GM12891 (cell line): ENCODE results near the gene PXMP2.
A peak's percentile ranks its signal among the peaks of the same experiment; 100 is the strongest.

Experiments
- DNase-seq: peaks from one replicate; pipeline ENCODE4 v3.0.0; 2011; ENCODE audit warnings: low spot score; ENCODE audit not compliant: insufficient read length
- FAIRE-seq: peaks from 2 replicates; lab custom pipeline; 2011; peaks lifted over from hg19 to GRCh38; lab: Jason Lieb, UNC
- PAX5 ChIP-seq: IDR thresholded peaks from 2 replicates; pipeline ENCODE4 v1.6.1; 2011; ENCODE audit warnings: low read length, moderate library complexity, mild to moderate bottlenecking; ENCODE audit not compliant: insufficient read depth, severe bottlenecking
- POLR2A ChIP-seq: IDR thresholded peaks from 2 replicates; pipeline ENCODE4 v1.6.1; 2011; ENCODE audit warnings: low read depth, low read length, control low read depth
- POLR2AphosphoS5 ChIP-seq: IDR thresholded peaks from 2 replicates; pipeline ENCODE4 v1.6.1; 2011; ENCODE audit warnings: low read depth, low read length, control low read depth
- POU2F2 ChIP-seq: IDR thresholded peaks from 2 replicates; pipeline ENCODE4 v1.6.1; 2011; ENCODE audit warnings: low read depth, mild to moderate bottlenecking, control low read depth, low read length, moderate library complexity
- SPI1 ChIP-seq: IDR thresholded peaks from 2 replicates; pipeline ENCODE4 v1.6.1; 2011; ENCODE audit warnings: low read depth, low read length, control low read depth
- TAF1 ChIP-seq: IDR thresholded peaks from 2 replicates; pipeline ENCODE4 v1.6.1; 2011; ENCODE audit warnings: low read depth, low read length, control low read depth

PXMP2 gene

DNA sequence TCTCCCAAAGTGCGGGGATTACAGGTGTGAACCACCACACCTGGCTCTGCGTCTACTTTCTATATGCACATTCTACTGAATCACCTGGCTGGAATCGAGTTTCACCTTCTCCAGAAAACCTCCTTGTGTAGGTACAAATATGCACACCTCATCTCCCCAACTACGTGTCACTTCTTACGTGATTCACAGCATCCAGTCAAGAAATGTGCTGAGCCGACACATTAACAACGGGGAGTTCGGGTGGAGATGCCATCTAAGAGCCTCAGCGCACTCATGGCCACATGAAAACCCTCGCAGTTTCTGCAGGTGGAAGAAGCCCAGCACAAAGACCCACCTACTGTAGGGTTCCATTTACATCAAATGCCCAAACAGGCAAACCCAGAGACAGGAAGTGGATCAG lies 39.5 kb upstream of the PXMP2 start:
- FAIRE-seq (no peak), DNase-seq (no peak)
- TF ChIP-seq PAX5 (no peak), TAF1 (no peak), POLR2AphosphoS5 (no peak), POLR2A (no peak), POU2F2 (no peak), SPI1 (no peak)

DNA sequence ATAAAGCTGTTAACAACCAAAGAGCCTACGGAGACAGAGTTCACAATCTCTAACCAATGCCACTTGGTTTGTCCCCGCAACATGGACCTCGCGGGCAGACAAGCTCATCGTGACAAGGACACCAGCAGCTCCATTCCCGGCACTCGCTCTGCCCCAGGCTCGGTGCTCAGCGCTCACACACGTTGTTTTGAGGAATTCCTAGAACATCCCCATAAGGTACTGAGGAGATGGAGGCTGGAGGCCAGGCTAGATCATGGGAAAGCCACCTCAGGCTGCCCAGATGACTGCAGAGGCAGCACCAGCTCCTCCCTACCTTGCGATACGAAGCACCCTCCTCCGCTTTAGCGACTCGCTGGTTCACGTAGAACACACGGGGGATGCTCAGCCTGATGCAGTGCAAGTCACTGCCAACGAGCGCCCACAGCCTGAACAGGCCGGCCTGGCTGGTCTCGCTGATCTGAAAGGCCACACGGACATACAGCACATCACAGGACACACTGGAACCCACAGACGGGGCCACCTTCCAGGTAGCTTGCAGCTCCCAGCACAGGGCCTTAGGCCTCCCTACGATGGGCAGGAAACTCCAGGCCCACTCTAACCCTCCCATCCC lies 38.7 kb upstream of the PXMP2 start:
- TF ChIP-seq POLR2AphosphoS5, result no peak
- no peak for TF ChIP-seq SPI1
- FAIRE-seq (no peak), DNase-seq (no peak)

DNA sequence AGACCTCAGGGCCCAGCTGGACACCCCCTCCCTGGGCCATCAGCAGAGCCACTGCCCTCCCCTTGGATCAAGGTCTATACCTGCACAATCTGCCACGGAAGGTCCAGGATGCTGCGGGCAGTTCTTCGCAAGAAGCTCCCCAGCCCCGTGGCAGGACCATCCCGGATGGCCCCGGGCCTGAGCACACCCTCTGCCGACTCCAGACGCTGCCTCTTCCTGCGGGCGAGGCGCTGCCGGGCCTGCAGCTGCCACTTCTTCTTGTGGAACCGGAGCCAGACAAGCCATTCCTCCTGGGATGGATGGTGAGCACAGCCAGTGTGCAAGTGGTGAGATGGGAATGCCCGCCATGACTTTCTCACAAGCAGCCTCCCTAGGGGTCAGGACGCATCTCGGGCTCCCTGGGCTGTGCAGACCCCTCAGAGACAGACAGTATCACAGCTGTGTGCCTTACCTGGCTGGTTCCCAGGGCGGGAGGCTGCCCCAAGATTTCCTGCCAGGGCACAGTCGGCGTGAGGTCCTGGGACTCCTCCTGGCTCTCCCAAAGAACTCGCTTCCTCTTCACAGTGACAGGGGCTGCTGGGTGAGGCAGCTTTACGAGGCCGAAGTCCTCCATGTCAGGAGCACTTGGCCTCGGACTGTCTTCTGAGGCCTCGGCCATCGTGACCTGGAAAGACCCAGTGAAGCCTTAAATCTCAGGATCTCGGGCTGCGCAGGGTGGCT lies 38.0 kb upstream of the PXMP2 start:
- no peak for FAIRE-seq
- no peak for DNase-seq
- TF ChIP-seq POU2F2 (no peak), POLR2A (no peak), TAF1 (no peak), SPI1 (no peak), POLR2AphosphoS5 (0 out of 2 replicates have a peak, but pooled peaks have one; percentile 25), PAX5 (no peak)

DNA sequence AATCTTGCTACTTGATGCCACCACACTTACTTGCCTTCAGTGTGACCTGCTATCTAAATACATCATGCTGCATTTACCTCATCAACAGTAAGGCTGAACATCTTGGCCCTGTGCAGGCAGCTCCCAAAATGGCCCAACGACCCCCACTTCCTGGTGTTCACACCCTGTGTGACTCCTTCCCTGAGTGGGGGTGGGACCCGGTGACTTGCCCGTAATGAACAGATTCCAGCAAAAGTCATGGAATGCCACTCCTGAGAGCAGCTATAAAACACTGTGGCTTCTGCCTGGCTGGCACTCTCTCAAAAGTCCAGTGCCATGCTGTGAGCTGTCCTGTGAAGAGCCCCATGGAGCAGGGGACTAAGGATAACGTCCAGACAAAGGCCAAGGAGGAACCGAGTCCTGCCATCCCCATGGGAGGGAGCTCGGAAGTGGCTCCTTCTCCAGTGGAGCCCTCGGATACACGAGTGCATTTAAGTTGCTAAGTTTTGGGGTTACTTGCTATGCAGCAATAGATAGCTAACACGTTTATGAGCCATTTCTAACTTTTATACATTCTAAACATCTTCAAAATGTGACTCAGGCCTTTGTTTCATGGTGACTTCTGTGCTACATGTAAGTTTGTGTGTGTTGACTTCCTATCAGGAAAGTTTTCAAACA lies 35.8 kb upstream of the PXMP2 start:
- FAIRE-seq (no peak), DNase-seq (no peak)
- TF ChIP-seq POLR2A (no peak), PAX5 (no peak)

DNA sequence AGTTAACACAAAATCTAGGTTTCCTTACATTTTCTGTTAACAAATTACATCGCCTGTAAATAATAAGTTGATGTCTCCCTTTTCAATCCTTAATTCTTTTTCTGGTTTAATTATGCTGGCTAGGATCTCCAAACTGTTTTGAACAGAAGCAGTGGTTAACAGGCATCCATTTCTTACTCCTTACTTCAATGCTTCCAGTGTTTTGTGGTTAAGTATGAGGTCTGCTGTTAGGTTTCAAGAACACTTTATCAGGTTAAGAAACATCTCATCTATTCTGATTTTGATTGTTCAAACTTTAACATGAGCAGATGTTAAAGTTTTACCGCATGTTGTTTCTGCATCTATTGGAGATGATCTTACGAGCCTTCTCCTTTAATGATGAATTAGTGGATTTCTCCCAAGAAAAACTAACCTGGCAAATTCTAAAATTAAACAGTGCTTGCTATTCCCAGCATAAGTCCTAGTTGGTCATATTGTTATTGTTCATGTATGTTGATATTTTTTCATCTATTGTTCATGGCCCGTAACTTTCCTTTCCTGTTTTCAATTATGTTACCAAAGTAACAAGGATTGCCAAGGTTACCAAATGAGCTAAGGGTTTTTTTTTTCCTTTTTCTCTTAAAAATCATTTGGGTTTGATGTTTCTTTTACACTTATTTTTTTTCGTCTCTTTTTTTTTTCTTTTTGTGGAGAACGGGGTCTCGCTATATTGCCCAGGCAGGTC lies 33.7 kb upstream of the PXMP2 start:
- no peak for FAIRE-seq
- DNase-seq, result no peak
- no peak for TF ChIP-seq POU2F2
- no peak for TF ChIP-seq POLR2AphosphoS5
- TF ChIP-seq TAF1, result no peak
- no peak for TF ChIP-seq SPI1
- no peak for TF ChIP-seq POLR2A
- TF ChIP-seq PAX5, result no peak

DNA sequence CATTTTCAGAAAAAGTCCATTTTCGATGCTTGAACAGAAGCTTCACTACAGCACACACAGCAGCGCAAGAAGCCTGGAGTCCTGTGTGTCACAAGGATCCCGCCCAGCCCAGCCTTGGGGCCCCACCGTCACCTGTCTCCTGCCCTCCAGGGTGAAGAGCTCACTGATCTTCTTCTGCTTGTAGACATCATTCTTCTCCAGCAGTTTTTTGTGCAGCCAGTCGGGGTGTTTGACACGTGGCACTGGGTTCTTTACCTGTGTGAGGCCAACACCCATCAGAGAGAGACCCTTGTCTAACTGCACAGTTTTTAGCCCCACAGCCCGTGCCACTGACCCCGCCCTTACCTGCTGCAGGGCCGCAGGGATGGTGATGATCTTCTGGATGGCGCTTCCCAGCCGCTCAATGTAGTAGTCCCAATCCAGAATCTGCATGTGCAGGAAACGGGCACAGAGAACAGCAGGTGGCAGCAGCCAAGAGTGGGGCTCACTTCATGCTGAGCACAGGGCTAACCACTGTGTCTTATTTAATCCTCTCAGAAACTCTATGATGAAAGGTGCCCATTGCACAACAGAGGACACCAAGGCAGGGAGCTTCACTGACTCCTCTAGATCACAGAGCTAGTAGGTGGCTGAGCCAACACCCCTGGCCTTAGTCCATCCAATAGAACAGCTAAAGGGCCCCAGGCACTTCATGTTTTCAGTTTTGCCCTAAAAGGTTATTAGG lies 30.2 kb upstream of the PXMP2 start:
- DNase-seq (no peak), FAIRE-seq (no peak)
- TF ChIP-seq POLR2AphosphoS5 (no peak), TAF1 (no peak), PAX5 (no peak), POU2F2 (no peak), POLR2A (no peak), SPI1 (no peak)

DNA sequence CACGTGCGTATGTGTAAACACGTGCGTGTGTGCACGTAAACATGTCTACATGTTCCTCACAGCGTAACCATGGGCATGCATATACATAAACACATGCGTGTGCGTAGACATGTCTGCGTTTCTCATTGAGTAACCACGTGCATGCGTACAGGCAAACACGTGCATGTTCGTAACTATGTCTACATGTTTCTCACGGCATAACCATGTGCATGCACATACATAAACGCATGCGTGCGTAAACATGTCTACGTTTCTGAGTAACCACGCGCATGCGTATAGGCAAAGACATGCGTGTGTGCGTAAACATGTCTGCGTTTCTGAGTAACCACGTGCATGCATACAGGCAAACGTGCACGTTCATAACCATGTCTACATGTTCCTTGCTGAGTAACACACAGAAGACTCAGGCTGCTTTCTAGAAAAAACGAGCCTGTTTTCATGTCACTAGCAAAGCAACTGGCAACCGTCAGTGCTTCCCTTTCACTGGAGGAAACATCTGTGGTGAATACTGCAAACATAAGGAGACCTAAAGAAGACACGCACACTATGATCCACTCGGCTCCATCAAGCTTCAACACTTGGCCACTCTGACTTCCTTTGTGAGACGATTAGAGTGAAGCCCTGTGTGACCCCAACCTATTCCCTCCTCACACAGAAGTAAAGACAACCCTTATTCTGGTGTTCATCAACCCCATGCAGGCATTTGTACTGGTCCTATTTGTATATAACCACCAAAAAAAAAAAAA lies 29.1 kb upstream of the PXMP2 start:
- no peak for TF ChIP-seq TAF1
- TF ChIP-seq POLR2AphosphoS5, result no peak
- no peak for TF ChIP-seq POU2F2
- no peak for TF ChIP-seq PAX5
- TF ChIP-seq SPI1, result no peak
- no peak for TF ChIP-seq POLR2A
- DNase-seq, result no peak
- peak; percentile 26 for FAIRE-seq

DNA sequence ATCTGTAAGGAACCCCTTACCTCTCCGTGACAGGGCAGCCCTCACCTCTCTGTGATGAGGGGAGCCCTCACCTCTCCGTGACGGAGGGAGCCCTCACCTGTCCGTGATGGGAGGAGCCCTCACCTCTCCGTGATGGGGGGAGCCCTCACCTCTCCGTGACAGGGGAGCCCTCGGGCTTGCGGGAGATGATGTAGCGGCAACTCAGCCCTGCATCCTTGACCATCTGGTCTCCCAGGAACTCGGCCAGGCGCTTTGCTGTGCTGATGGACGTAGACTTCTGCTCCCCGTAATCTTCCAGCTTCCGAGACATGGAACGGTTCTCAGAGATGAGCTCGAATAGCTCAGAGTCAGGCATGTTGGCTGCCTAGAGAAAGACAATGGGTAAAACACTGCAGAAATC lies 28.2 kb upstream of the PXMP2 start:
- DNase-seq (no peak), FAIRE-seq (no peak)
- TF ChIP-seq POLR2A (no peak), POLR2AphosphoS5 (no peak), POU2F2 (no peak), PAX5 (no peak), TAF1 (no peak), SPI1 (no peak)
